HL-60 (cell line): ENCODE results near the gene PDRG1.
"Not testable (repeated sequence)": the region's sequence is repeated elsewhere in the genome, so short reads cannot be mapped to it uniquely, and the experiment has no call there.

Experiments used
- DNase-seq, 2 experiments: peaks; one replicate each; pipeline ENCODE4 v3.0.0-alpha.2; 2010 to 2020; ENCODE audit warnings: low read depth in 1 of 2, low spot score in 1 of 2
- H3K27ac ChIP-seq: fragments of 250-450 bp; sonication (Bioruptor Pico); replicated peaks from 2 replicates; pipeline ENCODE4 v1.5.1; 2020; ENCODE audit warnings: mild to moderate bottlenecking, moderate library complexity
- H3K27me3 ChIP-seq: fragments of 250-450 bp; sonication (Bioruptor Pico); 2 replicates; pipeline ENCODE4 v1.5.1; 2021; ENCODE audit warnings: mild to moderate bottlenecking, moderate library complexity; ENCODE audit not compliant: insufficient read depth, poor library complexity, severe bottlenecking
- H3K4me3 ChIP-seq: replicated peaks from 2 replicates; pipeline ENCODE4 v1.5.1; 2011; ENCODE audit warnings: mild to moderate bottlenecking, control low read depth, low read length; ENCODE audit not compliant: insufficient read depth
- GABPA ChIP-seq: IDR thresholded peaks from 2 replicates; pipeline ENCODE4 v1.6.1; 2012; ENCODE audit warnings: low read depth
- POLR2AphosphoS5 ChIP-seq: IDR thresholded peaks from 2 replicates; pipeline ENCODE4 v1.6.1; 2012; ENCODE audit warnings: low read depth
- SPI1 ChIP-seq: IDR thresholded peaks from 2 replicates; pipeline ENCODE4 v1.6.1; 2012; ENCODE audit warnings: low read depth, mild to moderate bottlenecking, borderline replicate concordance
- TF ChIP-seq, protein P1 (sequence below): IDR thresholded peaks from 2 replicates; pipeline ENCODE4 v1.6.1; 2012; ENCODE audit warnings: low read depth; ENCODE audit not compliant: insufficient replicate concordance
- TF ChIP-seq, protein P2 (sequence below): IDR thresholded peaks from one replicate; pipeline ENCODE4 v1.5.1; 2011; ENCODE audit warnings: low read length, control low read depth, inconsistent platforms; ENCODE audit not compliant: insufficient read depth

The PDRG1 gene

DNA sequence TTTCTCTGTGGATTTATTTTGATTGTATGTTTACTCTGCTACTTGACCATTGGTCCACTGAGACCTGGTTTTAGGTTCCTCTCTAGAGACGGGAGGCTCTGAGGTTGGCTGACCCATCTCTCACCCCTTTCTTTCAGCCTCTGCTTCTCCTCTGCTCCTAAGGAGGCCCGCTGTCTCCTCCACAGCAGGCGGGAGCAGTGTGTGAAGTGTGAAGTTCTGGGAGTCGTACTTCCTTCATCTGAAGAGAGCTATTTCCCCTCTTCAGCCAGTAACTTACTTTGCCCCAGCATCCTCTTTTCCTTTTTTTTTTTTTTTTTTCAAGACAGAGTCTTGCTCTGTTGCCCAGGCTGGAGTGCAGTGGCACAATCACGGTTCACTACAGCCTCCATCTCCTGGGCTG is 21.1 kb downstream of the PDRG1 start:
- Histone ChIP-seq H3K4me3 (no peak overlapping the region), H3K27ac (no peak overlapping the region), H3K27me3 (no peaks in the 10 kb centered on the region)
- TF ChIP-seq GABPA (no peak), SPI1 (no peak), POLR2AphosphoS5 (no peak)
- TF ChIP-seq, protein P1, sequence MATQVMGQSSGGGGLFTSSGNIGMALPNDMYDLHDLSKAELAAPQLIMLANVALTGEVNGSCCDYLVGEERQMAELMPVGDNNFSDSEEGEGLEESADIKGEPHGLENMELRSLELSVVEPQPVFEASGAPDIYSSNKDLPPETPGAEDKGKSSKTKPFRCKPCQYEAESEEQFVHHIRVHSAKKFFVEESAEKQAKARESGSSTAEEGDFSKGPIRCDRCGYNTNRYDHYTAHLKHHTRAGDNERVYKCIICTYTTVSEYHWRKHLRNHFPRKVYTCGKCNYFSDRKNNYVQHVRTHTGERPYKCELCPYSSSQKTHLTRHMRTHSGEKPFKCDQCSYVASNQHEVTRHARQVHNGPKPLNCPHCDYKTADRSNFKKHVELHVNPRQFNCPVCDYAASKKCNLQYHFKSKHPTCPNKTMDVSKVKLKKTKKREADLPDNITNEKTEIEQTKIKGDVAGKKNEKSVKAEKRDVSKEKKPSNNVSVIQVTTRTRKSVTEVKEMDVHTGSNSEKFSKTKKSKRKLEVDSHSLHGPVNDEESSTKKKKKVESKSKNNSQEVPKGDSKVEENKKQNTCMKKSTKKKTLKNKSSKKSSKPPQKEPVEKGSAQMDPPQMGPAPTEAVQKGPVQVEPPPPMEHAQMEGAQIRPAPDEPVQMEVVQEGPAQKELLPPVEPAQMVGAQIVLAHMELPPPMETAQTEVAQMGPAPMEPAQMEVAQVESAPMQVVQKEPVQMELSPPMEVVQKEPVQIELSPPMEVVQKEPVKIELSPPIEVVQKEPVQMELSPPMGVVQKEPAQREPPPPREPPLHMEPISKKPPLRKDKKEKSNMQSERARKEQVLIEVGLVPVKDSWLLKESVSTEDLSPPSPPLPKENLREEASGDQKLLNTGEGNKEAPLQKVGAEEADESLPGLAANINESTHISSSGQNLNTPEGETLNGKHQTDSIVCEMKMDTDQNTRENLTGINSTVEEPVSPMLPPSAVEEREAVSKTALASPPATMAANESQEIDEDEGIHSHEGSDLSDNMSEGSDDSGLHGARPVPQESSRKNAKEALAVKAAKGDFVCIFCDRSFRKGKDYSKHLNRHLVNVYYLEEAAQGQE: no peak
- TF ChIP-seq, protein P2, sequence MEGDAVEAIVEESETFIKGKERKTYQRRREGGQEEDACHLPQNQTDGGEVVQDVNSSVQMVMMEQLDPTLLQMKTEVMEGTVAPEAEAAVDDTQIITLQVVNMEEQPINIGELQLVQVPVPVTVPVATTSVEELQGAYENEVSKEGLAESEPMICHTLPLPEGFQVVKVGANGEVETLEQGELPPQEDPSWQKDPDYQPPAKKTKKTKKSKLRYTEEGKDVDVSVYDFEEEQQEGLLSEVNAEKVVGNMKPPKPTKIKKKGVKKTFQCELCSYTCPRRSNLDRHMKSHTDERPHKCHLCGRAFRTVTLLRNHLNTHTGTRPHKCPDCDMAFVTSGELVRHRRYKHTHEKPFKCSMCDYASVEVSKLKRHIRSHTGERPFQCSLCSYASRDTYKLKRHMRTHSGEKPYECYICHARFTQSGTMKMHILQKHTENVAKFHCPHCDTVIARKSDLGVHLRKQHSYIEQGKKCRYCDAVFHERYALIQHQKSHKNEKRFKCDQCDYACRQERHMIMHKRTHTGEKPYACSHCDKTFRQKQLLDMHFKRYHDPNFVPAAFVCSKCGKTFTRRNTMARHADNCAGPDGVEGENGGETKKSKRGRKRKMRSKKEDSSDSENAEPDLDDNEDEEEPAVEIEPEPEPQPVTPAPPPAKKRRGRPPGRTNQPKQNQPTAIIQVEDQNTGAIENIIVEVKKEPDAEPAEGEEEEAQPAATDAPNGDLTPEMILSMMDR: no peak
- no peak for DNase-seq

DNA sequence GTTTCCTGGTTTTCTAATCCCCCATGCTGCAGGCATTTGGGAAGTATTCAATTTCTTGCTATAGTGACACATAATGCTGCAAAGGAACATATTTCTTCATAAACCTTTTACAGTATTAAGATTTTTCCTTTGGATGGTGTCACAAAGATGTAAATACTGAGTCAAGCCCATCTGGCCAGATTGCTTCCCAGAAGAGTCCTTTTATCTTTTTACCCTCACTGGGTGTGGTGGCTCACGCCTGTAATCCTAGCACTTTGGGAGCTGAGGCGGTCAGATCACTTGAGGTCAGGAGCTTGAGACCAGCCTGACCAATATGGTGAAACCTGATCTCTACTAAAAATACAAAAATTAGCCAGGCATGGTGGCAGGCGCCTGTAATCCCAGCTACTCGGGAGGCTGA is 22.2 kb downstream of the PDRG1 start:
- DNase-seq, H3K27me3 ChIP-seq, H3K4me3 ChIP-seq, H3K27ac ChIP-seq: not testable (repeated sequence)

DNA sequence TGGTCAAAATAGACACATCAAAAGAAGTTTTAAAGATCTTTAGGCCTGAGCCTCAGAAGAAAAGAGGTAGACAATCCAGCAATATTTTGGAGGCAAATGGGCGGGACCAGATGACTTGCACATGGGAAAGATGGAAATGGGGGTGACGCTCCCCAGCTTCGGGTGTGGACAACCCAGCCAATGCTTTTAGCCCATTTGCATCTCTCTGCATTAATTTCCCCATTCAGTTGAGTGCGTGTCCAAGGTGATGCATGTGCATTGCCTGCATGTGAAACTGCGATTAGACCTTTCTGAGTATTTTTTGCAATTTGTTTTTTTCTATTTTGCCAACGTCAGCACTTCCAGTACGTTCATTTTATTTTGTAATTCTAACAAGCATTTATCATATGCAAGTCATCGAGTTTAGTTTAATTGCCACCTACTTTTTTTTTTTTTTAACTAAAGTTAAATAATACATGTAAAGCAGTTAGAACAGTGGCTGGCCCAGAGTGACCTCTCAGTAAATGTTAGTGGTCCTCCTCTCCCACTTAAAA is 24.2 kb downstream of the PDRG1 start:
- H3K27ac ChIP-seq: no peak overlapping the region
- H3K4me3 ChIP-seq: no peak overlapping the region
- no peak for DNase-seq
- TF ChIP-seq POLR2AphosphoS5 (no peak), SPI1 (no peak), GABPA (no peak)
- TF ChIP-seq, protein P1: no peak
- TF ChIP-seq, protein P2: no peak
- H3K27me3 ChIP-seq: no peaks in the 10 kb centered on the region

DNA sequence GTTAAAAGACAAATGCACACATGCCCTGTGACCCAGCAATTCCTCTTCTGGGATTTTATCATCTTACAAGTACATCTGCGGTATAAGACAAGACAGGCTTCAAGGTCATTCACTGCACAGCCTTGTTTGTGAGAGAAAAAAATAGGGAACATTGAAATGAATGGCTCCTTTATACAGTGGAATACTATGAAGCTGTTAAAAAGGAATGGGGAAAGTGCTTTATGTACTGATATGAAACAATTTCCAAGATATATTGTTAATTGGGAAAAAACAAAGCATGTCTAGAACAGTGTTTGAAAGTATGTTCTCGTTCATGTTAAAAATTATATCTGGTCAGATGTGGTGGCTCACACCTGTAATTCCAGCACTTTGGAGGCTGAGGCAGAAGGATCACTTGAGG is 25.4 kb downstream of the PDRG1 start:
- TF ChIP-seq SPI1 (no peak), GABPA (no peak), POLR2AphosphoS5 (no peak)
- TF ChIP-seq, protein P2: no peak
- TF ChIP-seq, protein P1: no peak
- Histone ChIP-seq H3K27me3 (no peaks in the 10 kb centered on the region), H3K27ac (no peak overlapping the region), H3K4me3 (no peak overlapping the region)
- DNase-seq: no peak
